ENCODE measurements around the gene LHFPL2.

LHFPL2 gene

GRCh38 chr5:78526049-78526525 is 122.5 kb downstream of the LHFPL2 start:
- no peak for DNase-seq (ENCODE audit: low read depth in 4 of 4, low spot score in 1 of 4)

DNA sequence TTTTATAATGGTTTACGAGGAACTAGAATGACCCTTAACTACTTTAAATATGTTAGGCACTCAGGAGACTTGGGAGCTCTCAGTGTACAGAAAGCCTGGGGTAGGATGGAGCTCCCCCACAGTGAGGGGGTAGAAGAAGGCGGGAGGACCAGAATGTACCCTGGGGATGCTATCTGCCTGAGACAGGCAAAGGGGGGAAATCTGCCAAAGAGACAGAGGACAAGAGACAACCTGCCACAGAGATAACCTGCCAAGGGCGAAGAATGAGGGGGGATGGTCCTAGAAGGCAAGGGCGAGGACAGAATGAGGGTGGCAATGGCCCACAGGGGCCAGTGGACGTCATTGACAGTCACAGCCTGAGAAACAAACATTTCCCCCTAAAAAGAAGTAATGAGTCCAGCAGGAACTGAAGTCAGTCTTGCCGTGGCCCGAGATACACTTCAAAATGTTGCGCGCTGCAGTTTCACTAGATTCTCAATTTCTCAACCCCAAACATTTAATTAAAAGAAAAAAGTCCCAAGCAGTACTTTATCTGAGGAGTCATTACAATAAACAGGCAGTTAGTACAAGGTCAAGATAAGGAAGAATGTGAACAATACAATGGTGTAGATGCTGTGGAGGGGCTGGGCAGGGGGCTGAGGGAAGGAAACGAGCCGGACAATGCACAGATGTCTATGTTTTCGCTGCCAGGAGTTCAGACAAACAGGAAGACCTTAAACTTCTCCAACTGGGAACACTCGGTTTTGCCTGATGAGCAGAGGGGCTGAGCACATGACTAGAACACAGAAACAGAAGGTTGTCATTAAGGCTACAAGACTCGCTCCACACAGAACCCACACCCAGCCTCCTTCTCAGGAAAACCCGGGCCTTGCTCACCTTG is 125.0 kb downstream of the LHFPL2 start:
- no peak for DNase-seq (ENCODE audit: low read depth in 4 of 4, low spot score in 1 of 4)

DNA sequence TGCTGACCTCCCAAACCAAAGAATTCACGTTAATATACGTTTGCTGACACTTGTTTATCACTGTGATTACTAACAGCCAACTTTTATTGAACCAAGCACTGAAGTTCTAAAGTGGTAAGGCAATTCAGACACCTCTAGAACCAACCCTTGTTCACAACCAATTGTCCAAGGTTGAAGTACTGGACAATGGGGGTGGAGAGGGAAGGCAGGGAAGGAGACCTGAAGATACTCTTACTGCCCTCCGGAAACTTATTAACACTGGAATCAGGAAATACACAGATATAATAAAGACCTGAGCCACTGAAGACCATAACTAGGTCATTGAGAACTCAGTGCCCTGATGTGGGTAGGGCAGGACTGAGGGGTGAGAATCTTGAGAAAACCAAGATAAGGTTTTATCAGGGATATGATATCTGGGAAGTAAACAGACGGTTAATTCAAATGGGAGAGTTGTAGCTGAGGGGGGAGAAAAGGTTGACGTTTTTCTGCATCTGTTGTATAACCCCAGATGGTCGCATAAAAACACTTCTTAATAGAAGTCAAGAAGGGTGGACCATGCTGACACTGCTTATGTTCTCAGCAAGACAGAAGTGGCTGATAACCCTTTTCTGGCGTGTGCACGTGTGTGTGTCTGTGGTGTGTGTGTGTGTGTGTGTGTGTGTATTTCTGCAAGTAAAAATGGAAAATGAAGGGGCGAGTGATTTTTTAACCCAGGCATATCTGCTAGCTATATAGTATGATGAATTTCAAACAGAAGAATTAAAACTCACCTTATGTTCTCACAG is 125.9 kb downstream of the LHFPL2 start:
- no peak for DNase-seq (ENCODE audit: low read depth in 4 of 4, low spot score in 1 of 4)

DNA sequence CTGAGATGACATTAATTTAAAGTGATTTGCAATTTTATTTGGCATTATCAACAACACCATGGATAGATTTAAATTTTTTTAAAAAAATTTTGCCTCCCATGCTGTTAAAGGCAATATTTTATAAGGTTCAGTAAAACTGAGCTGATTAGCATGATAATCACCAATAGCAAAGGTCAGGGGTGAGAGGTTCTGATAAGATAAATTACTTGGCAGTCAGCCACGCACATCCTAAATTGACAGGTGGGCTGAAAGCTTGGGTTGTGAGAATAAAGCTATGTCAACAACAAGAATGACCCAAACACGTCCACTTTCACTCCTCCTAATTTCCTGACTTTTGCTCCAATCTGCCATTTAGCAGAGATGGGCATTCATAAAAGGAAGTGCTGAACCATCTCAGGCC is 127.1 kb downstream of the LHFPL2 start:
- no peak for DNase-seq (ENCODE audit: low read depth in 4 of 4, low spot score in 1 of 4)

DNA sequence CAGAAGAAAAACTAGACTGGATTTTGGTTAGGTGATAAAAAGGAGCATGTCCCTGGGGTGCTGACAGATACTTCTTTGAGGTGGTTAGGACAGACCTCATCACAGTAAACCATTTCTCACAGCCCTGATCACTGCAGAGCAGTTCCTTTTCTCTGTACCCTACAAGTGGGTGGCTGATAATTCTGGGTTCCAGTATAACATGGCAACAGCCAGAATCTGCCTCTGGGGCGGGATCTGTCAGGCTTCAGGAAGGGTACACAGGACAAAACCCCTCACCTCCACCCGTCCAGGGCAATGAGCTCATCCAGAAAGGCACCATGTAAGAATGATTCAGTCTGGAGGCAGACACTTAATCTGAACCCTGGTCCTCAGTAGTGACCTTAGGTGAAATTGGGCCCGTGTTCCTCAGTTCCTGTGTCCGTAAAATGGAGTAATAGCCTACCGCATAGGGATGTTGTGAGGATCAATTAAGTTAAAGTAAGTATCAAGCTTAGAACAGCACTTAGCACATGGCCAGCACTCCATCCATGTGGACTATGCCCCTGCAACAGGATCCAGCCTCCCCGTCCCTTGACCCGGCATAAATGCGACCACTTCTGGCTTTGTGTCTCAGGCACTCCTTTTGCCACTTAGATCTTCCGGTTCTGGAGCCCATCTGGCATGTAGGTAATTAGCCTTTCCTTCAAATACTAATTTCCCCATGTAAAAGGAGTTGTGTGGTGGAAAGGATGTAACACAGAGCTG is 129.2 kb downstream of the LHFPL2 start:
- no peak for DNase-seq (ENCODE audit: low read depth in 4 of 4, low spot score in 1 of 4)

GRCh38 chr5:78518365-78519197 is 130.0 kb downstream of the LHFPL2 start:
- no peak for DNase-seq (ENCODE audit: low read depth in 4 of 4, low spot score in 1 of 4)

- DNase-seq (ENCODE audit: low read depth in 4 of 4, low spot score in 1 of 4), result no peak
These were observed 132.9 kb downstream of the LHFPL2 start for GRCh38 chr5:78515670-78516069.

DNA sequence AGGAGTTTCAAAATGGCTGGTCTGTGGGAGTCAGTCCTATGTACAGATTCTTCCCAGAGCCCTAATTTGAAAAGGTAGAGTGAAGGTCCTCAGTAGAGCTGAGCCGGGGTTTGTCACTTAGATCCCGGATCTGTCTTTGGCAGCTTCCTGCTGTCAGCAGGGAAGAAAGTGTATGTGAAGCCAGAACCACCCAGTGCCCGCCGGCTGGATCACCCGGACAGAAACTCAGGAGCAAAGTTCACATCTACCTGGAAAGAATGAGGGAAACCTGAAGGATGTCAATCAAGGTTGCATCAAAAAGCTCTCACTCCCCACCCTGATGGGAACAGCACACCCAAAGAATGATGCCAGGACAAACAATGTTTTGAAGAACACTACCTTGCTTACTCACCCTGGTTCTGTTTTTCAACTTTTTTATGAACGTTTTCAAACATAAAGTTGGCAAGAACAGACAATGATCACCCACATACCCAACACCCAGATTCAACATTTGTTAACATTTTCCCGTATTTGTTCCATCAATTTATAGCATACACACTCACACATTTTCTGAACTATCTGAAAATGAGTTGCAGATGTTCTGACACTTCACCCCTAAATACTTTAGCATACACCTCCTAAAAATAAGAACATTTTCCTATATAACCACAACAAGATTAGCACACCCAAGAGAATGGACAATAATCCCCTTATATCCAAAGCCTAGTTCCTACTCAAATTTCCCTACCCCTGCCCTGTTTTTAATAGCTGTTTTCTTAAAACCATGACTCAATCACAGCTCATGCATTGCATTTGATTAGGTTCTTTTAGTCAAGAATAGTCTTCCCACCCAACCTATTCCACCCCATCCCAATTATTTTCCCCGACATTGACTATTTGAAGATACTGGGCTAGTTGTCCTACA is 133.9 kb downstream of the LHFPL2 start:
- DNase-seq (ENCODE audit: low read depth in 4 of 4, low spot score in 1 of 4), result no peak

DNA sequence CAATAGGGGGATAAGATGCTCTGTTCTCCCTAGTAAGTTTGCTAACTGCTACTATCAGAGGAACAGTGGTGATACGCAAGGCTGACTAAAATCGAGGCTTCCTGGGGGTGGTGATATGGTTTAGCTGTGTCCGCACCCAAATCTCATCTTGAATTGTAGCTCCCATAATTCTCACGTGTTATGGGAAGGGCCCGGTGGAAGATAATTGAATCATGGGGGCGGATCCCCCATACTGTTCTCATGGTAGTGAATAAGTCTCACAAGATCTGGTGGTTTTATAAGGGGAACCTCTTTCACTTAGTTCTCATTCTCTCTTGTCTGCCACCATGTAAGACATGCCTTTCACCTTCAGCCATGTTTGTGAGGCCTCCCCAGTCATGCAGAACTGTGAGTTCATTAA is 135.1 kb downstream of the LHFPL2 start:
- DNase-seq (ENCODE audit: low read depth in 4 of 4, low spot score in 1 of 4), result no peak

GRCh38 chr5:78512435-78512834 is 136.1 kb downstream of the LHFPL2 start:
- no peak for DNase-seq (ENCODE audit: low read depth in 4 of 4, low spot score in 1 of 4)

GRCh38 chr5:78511121-78511906 is 137.3 kb downstream of the LHFPL2 start:
- no peak for DNase-seq (ENCODE audit: low read depth in 4 of 4, low spot score in 1 of 4)

DNA sequence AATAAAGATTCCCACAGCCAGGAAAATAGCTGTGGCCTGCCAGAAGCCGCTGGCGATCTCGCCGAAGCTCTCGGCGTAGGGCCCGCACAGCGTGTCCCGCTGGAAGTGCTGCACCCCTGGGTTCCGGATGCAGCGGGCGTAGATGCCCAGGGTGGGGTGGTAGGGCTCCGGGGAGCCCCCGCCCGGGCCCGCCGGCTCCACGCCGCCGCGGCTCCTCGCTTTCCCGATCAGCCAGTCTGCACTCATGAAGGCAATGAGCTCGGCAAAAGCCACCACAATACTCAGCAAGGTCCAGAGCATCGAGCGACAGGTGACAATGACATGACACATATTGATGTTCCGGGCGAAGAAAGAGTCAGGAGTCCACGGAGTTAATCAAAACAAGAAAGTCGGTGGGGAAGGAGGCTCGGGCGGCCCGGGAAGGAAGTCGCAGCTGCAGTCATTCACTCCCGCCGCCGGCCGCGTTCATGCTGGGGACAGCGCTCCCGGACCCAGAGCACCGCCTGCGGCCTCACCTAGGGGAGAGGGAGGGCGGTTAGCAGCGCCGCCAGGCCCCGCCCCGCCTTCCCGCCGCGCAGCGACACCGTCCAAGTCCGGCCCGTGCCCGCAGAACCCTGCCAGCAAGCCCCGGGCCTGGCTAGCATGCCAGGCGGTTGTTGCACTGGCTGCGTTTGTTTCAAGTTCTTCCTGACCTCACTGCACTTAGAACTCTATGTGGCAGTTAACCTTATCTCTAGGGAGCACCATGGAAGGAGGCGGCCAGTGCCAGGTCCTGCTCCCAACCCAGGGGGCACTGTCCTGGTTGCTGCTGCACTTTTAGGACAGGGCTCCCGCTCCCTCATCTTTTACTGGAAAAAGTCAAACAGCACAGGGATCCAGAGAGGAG is 138.4 kb downstream of the LHFPL2 start:
- peak in 2 of 4 experiments; percentile 7 to 20 for DNase-seq (ENCODE audit: low read depth in 4 of 4, low spot score in 1 of 4)

DNA sequence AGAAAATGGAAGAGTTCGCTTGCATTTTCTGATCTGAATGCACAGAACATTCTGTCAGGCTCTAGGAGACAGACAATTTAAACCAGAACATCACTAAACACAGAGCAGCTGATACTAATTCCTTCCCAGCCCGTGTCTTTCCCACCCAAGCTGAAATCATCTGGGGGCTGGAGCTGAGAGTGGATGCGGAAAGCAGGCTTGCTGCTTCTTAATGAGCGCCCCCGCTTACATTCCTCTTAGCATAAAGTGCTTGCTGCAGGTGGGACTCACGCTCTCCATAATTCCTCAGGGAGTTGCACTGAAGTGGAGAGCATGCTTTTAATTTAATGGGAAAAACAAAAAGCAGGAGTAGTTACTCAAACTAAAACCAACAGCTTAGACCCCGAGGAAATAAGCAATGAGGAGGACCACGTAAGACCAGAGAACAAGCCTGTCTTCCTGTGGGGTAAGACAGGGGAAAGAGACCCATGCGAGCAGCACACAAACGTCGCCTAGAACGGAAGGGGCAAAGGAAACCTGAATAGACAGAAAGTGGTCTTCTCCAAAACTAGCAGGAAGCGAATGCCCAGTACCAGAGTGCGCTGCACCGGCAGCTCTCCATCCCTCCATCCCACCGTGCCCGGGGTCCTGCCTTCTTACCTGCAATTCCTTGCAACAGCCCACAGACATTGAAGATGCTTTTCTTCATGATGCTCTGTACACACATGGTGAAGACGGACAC is 139.3 kb downstream of the LHFPL2 start:
- DNase-seq (ENCODE audit: low read depth in 4 of 4, low spot score in 1 of 4), result no peak

GRCh38 chr5:78508186-78508765 is 140.3 kb downstream of the LHFPL2 start:
- DNase-seq (ENCODE audit: low read depth in 4 of 4, low spot score in 1 of 4), result no peak

DNA sequence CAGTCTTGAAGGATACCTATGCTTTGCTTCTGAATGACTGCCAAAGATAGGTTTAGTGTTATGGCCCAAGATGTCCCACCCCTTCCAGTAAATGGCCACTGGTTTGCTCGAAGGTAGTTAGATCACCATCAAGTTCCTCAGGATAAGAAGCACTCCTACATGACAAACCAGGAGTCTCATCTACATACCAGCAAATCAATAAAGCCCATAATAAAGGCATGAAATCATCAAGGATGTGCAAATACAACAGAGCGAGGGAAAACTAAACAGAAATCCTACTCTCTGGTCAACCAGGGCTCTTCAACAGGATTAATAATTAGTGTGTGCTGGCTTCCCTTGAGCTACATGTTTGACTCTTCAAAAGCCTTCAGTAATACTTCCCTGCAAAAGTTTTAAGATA is 141.0 kb downstream of the LHFPL2 start:
- no peak for DNase-seq (ENCODE audit: low read depth in 4 of 4, low spot score in 1 of 4)

GRCh38 chr5:78506261-78507024 is 142.1 kb downstream of the LHFPL2 start:
- no peak for DNase-seq (ENCODE audit: low read depth in 4 of 4, low spot score in 1 of 4)
